Aorta (tissue), 5 donors: Measurements from ENCODE around the gene ANK2. TPM values are rescaled to one million over a fixed set of nuclear protein-coding genes. Genes with fewer than 3 reads are reported as not detected.

Experiments used
- ATAC-seq: fragments of 200-7000 bp; cut with Tn5 transposase; one replicate; pipeline ENCODE4 v1.9.1; 2022; ENCODE audit warnings: moderate library complexity; ENCODE audit not compliant: low FRiP score
- DNase-seq, 2 donors: peaks; one replicate each; pipeline ENCODE4 v3.0.0-alpha.2; 2020
- H3K27ac ChIP-seq, 2 donors: one replicate each; pipeline ENCODE4 v1.5.1; 2013; ENCODE audit warnings: low read length in 2 of 2, mild to moderate bottlenecking in 2 of 2, moderate library complexity in 2 of 2, control low read depth in 1 of 2, inconsistent platforms in 1 of 2, low read depth in 1 of 2
- H3K27me3 ChIP-seq, 2 donors: one replicate each; pipeline ENCODE4 v1.6.1; 2013; ENCODE audit warnings: control low read depth in 1 of 2, low read length in 1 of 2, mild to moderate bottlenecking in 1 of 2, moderate library complexity in 1 of 2; ENCODE audit not compliant: insufficient read depth in 2 of 2, control insufficient read depth in 1 of 2
- H3K36me3 ChIP-seq, 2 donors: one replicate each; pipeline ENCODE4 v1.6.1; 2013; ENCODE audit warnings: control low read depth in 1 of 2, low read length in 1 of 2, mild to moderate bottlenecking in 1 of 2; ENCODE audit not compliant: insufficient read depth in 2 of 2, control insufficient read depth in 1 of 2
- H3K4me1 ChIP-seq, 2 donors: one replicate each; pipeline ENCODE4 v1.6.1; 2013; ENCODE audit warnings: low read length in 2 of 2, control low read depth in 1 of 2, mild to moderate bottlenecking in 1 of 2, moderate library complexity in 1 of 2; ENCODE audit not compliant: insufficient read depth in 2 of 2, control insufficient read depth in 1 of 2
- H3K4me3 ChIP-seq, 2 donors: one replicate each; pipeline ENCODE4 v1.5.1; 2013; ENCODE audit warnings: low read length in 2 of 2, control low read depth in 1 of 2, mild to moderate bottlenecking in 1 of 2
- H3K9me3 ChIP-seq: one replicate; pipeline ENCODE4 v1.6.1; 2013; ENCODE audit warnings: mild to moderate bottlenecking, low read length; ENCODE audit not compliant: control insufficient read depth
- WGBS, 2 donors: extraction: QIAGEN DNeasy Blood & Tissue Kit; methylation state at CpG; one replicate each; pipeline ENCODE4 v1.1.7; 2013; 5-methylcytosine and 5-hydroxymethylcytosine counted together
- intact Hi-C, 2 donors: fragments of 100-400 bp; cut with DNase I; formaldehyde crosslinking; loops; one replicate each; pipeline versions ENCODE4 v1.14.2 to v1.15.0; 2022
- polyA plus RNA-seq, 2 donors: library from polyadenylated mRNA; stranded (reverse); fragments of 200-250 nt; gene quantifications; one replicate each; pipeline ENCODE4 v1.2.3, GENCODE V29; 2013
- total RNA-seq, 2 donors: library from RNA; stranded (reverse); fragmentation: NEBNext Ultra II Directional; extraction: Animal tissue kit (Norgen Biotek cat#: 25700); gene quantifications; one replicate each; pipeline ENCODE4 v1.2.1, GENCODE V29; 2021
- donor health status: healthy with polysubstance abuse.
- donor health status: Bipolar disorder and iron deficiency.
- donor health status: DM: no; HTN: no; CAD: no.
- donor health status: DM: no; HTN: no; CAD: no.
- donor health status: DM: yes; HTN: yes; CAD: no.

Gene ANK2
- total and polyA plus RNA-seq, 4 donors = 1.6 to 117 (median 36.6) TPM

DNA sequence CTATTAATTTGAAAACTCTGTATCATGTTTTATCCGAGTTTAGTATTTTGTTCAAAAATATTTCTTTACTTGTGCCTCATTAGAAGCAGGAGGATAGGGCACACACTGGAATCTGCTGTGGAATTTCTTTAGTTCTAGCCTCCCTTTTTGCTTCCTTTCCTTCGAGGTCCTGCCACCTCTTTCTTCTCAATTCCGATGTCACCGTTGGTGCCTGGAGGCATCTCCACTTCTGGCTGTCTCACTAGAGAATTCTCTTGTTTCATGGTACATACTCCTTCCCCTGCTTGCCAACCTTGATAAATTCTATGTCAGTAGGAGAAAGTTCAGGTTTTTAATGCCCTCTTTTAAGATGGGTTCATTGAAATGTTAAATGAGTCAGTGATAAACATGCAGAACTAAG is 140.1 kb downstream of the ANK2 start:
- intact Hi-C loops = no loop called here
- no peaks in the 10 kb centered on the region for H3K4me1 ChIP-seq
- no peak overlapping the region for H3K4me3 ChIP-seq
- 78 to 91% methylated on average over 4 of the region's 4 CpGs for WGBS, 2 donors
- H3K9me3 ChIP-seq = no peaks in the 10 kb centered on the region
- ATAC-seq (no peak), DNase-seq (no peak)
- no peak overlapping the region for H3K27ac ChIP-seq
- no peaks in the 10 kb centered on the region for H3K27me3 ChIP-seq
- no peaks in the 10 kb centered on the region for H3K36me3 ChIP-seq

DNA sequence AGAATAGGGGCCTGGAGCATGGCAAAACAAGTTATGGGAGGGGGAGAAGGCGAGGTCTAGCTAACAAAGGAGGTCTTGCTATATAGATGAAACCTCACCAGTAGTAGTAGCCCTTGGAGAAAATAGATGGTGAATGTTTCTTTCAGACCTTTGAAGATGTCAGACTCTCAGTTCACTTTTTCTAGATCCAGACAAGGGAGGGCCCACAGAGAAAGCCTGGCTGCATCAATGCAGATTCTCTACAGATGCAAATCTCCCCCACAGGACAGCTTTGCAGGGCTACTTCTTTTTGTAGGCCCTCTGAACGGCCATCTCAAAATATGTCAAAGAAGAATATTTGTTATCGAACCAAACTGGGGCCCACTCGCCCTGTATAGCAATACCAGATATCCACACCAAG is 159.7 kb downstream of the ANK2 start:
- ATAC-seq (no peak), DNase-seq (no peak)
- no peaks in the 10 kb centered on the region for H3K9me3 ChIP-seq
- intact Hi-C loops = no loop called here
- no peak overlapping the region for H3K4me3 ChIP-seq
- no peaks in the 10 kb centered on the region for H3K36me3 ChIP-seq
- no peaks in the 10 kb centered on the region for H3K27me3 ChIP-seq
- WGBS, 2 donors = 89 to 90% methylated on average over 4 of the region's 4 CpGs
- H3K27ac ChIP-seq = no peak overlapping the region
- no peaks in the 10 kb centered on the region for H3K4me1 ChIP-seq

DNA sequence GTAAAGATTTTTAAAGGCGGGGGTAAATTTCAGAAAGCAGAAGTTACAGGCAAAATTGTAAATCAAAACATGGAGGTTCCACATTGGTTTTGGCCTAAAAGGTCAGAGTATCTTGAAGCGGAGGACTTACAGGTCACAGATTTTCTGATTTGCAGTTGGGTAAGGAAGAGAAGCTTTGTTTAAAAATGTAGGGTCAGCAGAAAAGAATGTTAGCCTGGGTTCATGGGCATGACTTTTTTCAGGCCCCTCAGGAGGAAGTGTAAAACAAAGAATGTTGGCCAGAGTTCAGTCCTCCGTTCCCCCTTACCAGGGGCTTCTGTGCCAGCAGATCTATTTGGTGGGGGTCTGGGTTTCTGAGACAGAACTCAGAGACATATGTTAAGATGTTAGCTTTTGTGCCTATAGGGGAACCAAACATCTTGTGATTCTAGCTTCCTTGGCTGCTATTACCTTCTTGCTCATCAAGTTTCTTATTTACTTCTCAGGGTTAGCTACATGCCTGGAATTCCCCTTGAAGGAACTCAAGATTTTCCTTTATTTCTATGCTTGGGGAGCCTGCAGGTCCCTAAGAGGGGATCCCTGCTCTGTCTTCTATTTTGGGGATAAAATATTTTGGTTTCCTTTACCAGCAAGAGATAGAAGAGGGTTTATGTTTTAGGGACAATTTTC is 160.3 kb downstream of the ANK2 start:
- H3K36me3 ChIP-seq = no peaks in the 10 kb centered on the region
- H3K4me3 ChIP-seq = no peak overlapping the region
- H3K4me1 ChIP-seq = no peaks in the 10 kb centered on the region
- WGBS, 2 donors = 67 to 72% methylated on average over 3 of the region's 3 CpGs
- H3K9me3 ChIP-seq = no peaks in the 10 kb centered on the region
- ATAC-seq (no peak), DNase-seq (no peak)
- intact Hi-C loops = no loop called here
- no peak overlapping the region for H3K27ac ChIP-seq
- no peaks in the 10 kb centered on the region for H3K27me3 ChIP-seq

DNA sequence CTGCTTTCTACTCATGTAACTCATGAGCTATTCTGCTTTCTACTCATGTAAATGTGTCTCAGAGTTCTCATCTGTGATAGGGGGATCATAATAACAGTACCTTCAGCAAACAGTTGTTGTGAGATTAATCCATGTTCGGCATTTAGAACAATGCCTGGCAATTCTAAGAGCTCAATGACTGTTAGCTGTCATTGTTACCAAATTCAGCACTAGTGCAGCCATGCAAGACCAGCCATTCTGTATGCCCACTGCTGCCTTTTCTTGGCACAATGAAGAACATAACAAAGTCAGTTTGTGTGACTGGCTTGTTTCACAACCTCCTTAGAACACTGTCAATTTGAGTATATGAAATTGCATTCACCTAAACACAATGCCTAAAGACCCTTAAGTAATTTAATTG is 163.2 kb downstream of the ANK2 start:
- no peak for DNase-seq
- Histone ChIP-seq H3K27me3 (no peaks in the 10 kb centered on the region), H3K9me3 (peaks cover 2% of the 10 kb centered on the region), H3K27ac (no peak overlapping the region), H3K4me3 (no peak overlapping the region), H3K4me1 (no peaks in the 10 kb centered on the region), H3K36me3 (no peaks in the 10 kb centered on the region)
- 88 to 95% methylated on average over 1 of the region's 1 CpG for WGBS, 2 donors
- intact Hi-C loops = no loop called here
- ATAC-seq = no peak

DNA sequence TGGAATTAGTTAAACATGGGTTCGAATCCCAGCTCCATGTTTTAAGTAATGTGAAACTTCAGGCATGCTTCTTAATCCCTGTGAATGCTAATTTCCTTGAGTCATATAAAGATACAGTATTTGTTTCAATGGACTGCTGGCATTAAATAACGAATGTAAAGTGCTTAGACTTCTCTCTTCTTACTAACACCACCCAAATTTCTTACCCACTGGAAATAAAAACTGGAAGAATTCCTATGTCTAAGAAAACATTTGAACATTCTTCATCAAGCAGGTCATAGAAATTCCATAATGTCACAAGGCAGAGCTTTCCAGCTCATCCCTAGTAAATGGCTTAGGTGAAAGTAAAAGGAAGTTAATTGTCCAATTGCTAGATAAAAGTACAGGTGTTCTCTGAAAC is 172.5 kb downstream of the ANK2 start:
- Histone ChIP-seq H3K36me3 (no peaks in the 10 kb centered on the region), H3K27me3 (no peaks in the 10 kb centered on the region), H3K4me1 (no peaks in the 10 kb centered on the region), H3K4me3 (no peak overlapping the region), H3K9me3 (peaks cover 2% of the 10 kb centered on the region), H3K27ac (no peak overlapping the region)
- intact Hi-C loops = no loop called here
- DNase-seq (no peak), ATAC-seq (no peak)
- WGBS, 2 donors = 39 to 47% methylated on average over 2 of the region's 2 CpGs

DNA sequence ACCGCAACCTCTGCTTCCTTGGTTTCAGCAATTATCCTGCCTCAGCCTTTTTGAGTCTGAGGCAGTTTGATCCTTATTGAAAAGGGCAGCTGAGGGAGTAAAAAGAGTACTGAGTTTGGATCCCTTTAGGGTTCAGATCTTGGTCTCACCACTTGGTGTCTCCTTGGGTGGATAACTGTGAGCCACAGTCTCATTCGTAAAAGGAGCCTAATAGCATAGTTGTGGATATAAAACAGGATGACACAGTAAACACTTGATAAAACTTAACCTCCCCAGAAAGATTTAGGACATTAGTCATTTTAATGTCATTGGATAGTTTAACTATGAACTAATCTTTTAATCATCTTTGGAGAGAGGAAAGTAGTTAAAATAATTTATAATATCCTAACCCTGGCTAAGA is 173.0 kb downstream of the ANK2 start:
- H3K4me1 ChIP-seq = no peaks in the 10 kb centered on the region
- 91 to 98% methylated on average over 2 of the region's 2 CpGs for WGBS, 2 donors
- intact Hi-C loops = no loop called here
- no peaks in the 10 kb centered on the region for H3K36me3 ChIP-seq
- H3K27me3 ChIP-seq = no peaks in the 10 kb centered on the region
- H3K9me3 ChIP-seq = peaks cover 2% of the 10 kb centered on the region
- H3K27ac ChIP-seq = no peak overlapping the region
- ATAC-seq = no peak
- no peak overlapping the region for H3K4me3 ChIP-seq
- no peak for DNase-seq

DNA sequence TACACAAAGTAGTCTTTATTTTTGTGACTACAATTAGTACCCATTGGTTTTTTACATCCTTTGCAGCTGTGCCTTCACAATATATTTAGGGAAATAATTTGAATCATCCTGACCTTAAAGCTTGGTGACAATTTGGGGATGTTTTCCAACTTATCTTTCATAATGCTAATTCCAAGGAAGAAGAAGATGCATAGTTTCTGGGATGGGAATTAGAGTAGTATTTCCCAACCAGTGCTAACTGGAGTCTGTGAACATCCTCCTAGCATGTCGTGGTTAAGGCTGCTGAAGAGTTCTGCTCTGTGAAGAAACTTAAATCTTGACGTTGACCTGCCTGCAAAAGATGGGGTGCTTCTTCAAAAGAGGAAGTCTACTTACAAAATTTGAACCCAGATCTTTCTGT is 173.5 kb downstream of the ANK2 start:
- no peaks in the 10 kb centered on the region for H3K27me3 ChIP-seq
- no peaks in the 10 kb centered on the region for H3K36me3 ChIP-seq
- no peak overlapping the region for H3K27ac ChIP-seq
- no peak for DNase-seq
- 90 to 96% methylated on average over 2 of the region's 2 CpGs for WGBS, 2 donors
- ATAC-seq = no peak
- intact Hi-C loops = no loop called here
- no peaks in the 10 kb centered on the region for H3K9me3 ChIP-seq
- H3K4me1 ChIP-seq = no peaks in the 10 kb centered on the region
- H3K4me3 ChIP-seq = no peak overlapping the region

DNA sequence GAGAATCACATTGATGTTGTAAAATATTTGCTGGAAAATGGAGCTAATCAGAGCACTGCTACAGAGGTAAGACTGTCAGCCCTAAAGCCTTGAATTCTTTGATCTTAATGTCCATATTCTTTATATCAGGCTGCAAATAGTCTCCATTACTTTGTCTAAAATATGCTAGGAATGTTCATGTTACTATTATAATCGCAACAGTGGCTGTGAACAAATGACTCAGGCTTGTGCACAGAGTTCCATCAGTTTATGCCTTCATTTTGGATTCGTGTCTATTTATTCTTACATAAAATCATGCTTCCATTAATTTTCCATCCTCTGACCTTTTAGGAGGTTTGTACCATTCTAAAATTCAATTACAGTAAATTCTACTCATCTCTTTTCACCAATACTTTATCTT is 182.7 kb downstream of the ANK2 start:
- no peaks in the 10 kb centered on the region for H3K4me1 ChIP-seq
- no peak for ATAC-seq
- H3K27ac ChIP-seq = no peak overlapping the region
- no peaks in the 10 kb centered on the region for H3K9me3 ChIP-seq
- 28 to 34% methylated on average over 2 of the region's 2 CpGs for WGBS, 2 donors
- intact Hi-C loops = loop anchor here in 1 of 2 donors (5.0 kb wide), 1 partner anchor 960 kb away; no protein-coding TSS in a partner anchor
- H3K4me3 ChIP-seq = no peak overlapping the region
- H3K27me3 ChIP-seq = no peaks in the 10 kb centered on the region
- DNase-seq = no peak
- H3K36me3 ChIP-seq = no peaks in the 10 kb centered on the region

DNA sequence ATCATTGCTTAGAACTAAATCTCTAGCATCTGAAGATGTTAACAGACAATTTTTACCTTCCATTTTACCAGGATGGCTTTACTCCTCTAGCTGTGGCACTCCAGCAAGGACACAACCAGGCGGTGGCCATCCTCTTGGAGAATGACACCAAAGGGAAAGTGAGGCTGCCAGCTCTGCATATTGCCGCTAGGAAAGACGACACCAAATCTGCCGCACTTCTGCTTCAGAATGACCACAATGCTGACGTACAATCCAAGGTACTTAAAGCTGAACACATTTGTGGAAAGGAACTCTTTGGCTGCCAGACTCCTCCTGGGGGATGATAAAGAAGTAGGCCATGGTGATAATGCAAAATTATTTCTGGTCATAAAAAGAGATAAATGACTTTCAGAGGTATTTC is 187.5 kb downstream of the ANK2 start:
- 94% methylated on average over 5 of the region's 5 CpGs for WGBS, 2 donors
- Histone ChIP-seq H3K36me3 (no peaks in the 10 kb centered on the region), H3K27me3 (no peaks in the 10 kb centered on the region), H3K4me3 (no peak overlapping the region), H3K4me1 (no peaks in the 10 kb centered on the region), H3K9me3 (no peaks in the 10 kb centered on the region), H3K27ac (no peak overlapping the region)
- DNase-seq (no peak), ATAC-seq (no peak)
- intact Hi-C loops = no loop called here
